ENCODE measurements around the gene NEK8.

The NEK8 gene

DNA sequence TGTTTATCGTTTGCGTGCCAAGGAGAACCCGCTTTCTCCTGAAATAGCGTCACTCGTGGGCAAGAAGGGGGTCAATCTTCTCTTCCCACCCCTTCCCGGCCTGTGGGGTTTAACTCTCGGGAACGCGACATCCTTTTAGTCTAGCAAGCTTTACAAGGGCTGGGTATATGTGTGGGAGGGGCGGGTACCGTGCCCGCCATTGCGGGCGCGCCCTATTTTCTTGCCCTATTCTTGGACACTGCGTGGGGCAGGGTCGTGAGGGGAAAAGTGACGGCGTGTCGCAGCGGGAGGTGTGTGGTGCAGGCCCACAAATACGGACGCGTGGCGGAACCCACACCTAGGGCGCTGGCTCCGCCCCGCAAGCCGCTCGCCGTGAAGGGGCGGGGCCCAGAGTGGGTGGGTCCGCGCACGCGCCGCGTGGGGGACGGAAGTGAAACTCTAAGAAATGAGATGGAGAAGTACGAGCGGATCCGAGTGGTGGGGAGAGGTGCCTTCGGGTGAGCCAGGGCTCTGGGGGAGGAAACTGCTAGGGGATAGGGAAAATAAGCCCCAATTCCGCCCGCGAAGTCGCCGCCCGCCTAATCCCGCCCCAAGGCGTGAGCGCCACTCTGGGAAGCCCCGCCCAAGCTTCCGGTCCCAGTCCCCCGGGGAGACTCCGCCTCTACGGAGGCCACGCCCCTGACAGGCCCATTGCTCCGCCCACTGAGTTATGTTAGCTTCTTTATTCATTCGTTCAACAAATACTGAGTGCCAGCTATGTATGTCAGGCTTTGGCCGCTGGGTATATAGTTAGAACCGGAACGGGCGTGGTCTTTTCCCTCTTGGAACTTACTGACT is at the start of gene NEK8:
Gene NEK8, plus strand, starts transcription at position 425 of the 837 bp plus-strand sequence. Its CDS starts 26 bp downstream, at position 451.
- DNase-seq: no peak

DNA sequence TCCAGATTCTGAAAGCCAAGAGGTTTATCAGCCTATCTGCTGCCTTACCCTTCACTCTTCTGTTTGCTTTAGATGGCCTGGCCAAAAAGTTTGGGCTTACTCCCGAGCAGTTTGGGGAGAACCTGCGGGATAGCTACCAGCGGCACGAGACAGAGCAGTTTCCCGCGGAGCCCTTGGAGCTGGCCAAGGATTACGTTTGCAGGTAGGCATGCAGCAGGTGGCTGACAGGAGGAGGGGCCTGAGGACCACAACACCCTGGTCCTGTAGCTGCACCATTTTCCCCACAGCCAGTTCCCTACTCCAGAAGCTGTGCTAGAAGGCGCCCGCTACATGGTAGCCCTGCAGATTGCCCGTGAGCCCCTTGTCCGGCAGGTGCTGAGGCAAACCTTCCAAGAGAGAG is 45.9 kb upstream of the NEK8 start:
- DNase-seq: no peak

DNA sequence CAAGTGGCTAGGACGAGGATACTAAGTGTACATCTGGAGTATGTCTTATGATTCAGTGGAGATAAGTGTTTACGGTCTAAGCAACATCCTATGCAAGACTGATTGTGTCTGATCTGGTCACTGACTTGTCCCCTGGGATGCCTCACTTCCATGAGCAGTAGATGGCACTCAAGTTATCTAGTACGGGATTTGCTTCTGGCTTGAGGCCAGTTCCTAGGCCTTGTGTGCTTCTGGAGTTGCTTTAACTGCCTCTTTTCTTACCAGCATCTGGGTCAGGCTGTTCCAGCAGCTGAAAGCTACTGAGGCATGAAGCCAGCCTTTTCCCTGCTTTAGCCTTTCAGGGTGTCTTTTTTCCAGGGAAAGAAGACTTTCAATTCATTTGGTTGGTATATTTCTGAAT is 43.6 kb upstream of the NEK8 start:
- no peak for DNase-seq

DNA sequence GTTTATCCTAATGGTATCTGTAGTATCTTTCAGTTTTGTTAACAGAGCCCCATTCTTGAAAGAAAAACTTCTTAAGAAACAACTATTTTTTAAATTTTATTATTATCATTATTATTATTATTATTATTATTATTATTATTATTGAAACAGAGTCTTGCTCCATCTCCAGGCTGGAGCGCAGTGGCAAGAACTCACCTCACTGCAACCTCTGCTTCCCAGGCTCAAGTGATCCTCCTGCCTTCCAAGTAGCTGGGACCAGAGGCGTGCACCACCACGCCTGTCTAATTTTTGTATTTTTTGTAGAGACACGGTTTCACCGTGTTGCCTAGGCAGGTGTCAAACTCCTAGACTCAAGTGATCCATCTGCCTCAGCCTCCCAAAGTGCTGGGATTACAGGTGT is 43.2 kb upstream of the NEK8 start:
- DNase-seq: no peak

DNA sequence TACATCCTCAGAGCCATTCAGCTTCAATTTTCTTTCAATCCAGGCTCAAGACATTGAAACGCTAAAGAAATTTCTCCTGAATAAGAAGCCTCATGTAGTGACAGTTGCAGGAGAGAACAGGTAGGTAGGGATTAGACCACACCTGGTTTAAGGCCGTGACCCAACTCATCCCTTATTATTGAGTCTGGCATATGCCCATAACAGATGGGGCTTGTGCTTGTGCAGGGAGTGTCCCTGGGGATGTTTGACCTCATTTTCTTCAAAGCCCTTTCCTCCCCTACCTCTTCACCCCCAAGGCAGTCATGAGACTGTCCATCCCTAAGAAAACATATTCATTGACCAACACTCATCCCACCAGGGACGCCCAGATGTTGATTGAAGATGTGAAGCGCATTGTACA is 42.3 kb upstream of the NEK8 start:
- DNase-seq: no peak

DNA sequence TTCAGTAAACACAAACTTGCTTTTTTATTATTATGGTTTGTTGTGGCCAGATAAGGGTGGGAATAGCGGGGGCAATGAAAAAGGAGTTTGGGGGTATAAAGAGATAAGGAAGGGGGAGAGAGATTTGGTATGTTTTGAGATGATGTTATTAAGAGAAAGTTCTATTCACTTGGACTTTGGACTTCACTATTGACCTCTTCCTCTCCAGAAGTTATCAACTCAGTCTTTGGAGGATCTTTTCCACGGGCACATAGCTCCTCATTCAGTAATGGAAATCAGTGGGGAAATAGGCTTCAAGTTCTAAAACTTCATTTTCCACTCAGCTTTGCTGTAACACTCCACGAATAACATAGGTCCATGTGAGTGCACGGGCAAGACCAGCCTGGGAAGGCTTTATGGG is 40.1 kb upstream of the NEK8 start:
- DNase-seq: no peak

DNA sequence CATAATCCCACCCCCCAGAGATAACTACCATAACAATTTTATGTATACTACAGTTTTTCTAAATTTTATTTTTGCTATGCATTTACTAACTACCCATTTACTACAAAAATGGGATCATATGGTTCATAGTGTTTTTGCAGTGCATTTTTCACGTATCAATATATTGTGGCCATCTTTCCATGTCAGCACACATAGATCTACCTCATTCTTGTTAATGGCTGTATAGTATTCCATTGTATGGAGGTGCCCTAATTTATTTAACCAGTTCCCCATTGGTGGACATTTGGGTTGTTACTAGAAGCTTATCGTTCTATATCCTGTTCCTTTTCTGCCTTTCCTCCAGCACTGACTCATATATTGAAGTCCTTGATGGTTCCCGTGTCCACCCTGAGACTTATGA is 39.6 kb upstream of the NEK8 start:
- DNase-seq: no peak

DNA sequence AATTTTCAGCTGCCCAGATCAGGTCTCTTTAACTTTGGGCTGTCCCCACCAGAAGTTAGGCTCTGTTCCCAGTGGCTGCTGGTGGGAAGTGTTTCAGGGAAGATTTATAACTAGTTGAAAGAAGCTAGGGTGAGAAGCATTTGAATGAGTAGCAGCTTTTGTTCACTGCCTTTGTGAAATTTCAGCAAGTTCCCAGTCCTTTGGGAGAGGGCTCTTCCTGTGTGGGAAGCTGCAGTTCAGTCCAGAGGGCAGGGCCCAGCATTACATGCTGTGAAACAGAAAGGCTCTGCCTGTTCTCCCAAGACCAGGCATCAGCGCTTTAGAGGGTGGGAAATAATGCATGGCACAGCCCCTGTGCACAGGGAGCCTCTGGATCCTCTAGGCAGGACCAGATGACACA is 34.7 kb upstream of the NEK8 start:
- DNase-seq: no peak

DNA sequence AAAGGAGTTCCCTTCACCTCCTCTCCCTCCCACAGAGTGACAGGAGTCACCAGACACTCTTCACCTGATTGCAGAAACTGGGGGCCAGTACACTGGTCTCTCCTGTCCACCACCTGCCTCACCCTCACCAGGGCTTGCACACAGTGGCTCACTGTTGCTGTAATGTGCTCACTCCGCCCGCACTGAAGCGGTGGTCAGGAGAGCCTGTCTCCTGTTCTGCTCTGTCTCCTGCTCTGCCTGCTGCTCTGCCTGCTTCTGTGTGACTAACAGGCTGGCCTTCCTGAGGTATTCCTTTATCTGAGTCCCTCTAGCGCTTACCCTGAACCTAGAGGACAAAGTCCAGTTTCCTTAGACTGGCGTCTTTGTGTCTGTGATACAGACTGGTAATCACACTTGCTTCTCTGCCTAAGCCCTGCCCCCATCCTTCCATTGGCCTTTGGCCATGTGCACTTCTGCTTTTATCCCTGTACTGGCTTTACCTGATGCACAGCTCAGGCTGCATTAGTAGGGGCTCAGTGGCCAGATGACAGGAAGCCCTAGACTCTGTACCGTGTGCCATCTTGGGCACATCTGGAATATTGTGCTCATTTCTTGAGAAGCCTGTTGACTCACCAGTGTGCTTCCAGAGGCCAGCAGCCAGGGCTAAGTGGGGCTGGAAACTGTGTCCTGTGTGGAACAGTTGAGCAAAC is 30.2 kb upstream of the NEK8 start:
- no peak for DNase-seq

DNA sequence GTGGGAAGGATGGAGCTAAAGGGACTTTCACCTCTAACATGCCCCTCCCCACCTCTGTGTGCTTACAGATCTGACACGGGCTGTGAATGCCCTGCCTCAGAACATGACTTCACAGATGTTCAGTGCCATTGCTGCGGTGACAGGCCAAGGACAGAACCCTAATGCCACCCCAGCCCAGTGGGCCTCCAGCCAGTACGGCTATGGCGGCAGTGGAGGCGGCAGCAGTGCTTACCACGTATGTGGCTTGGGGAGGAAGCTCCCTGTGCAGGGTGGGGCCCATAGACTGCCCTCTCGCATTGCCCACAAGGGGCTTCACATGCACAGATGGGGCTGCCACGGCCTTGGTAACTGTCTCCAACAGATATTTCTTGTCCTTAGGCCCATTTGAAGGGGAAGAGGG is 28.3 kb upstream of the NEK8 start:
- DNase-seq: no peak

DNA sequence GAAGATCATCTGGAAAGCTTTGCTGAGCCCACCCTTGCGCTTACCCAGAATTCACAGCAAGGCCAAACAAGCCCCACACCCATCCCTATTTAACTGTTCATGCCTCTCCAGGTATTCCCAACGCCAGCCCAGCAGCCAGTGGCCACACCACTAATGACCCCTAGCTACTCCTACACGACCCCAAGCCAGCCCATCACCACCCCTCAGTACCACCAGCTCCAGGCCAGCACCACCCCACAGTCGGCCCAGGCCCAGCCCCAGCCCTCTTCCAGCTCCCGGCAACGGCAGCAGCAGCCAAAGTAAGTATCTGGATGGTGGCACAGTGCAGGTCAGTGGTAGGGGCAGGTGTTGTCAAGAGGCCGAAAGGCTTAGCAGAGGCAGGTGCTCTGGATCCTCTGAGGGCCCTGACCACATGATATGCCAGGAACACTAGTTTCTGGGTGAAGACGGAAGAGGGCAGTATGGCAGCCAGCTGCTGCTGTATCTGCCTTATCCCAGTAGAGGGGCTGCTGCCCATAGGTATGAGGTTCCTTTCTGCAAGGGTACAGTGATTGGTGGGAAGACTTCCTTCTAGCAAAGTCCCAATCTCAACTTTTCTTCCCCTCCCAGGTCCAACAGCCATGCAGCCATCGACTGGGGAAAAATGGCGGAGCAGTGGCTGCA is 27.6 kb upstream of the NEK8 start:
- no peak for DNase-seq

DNA sequence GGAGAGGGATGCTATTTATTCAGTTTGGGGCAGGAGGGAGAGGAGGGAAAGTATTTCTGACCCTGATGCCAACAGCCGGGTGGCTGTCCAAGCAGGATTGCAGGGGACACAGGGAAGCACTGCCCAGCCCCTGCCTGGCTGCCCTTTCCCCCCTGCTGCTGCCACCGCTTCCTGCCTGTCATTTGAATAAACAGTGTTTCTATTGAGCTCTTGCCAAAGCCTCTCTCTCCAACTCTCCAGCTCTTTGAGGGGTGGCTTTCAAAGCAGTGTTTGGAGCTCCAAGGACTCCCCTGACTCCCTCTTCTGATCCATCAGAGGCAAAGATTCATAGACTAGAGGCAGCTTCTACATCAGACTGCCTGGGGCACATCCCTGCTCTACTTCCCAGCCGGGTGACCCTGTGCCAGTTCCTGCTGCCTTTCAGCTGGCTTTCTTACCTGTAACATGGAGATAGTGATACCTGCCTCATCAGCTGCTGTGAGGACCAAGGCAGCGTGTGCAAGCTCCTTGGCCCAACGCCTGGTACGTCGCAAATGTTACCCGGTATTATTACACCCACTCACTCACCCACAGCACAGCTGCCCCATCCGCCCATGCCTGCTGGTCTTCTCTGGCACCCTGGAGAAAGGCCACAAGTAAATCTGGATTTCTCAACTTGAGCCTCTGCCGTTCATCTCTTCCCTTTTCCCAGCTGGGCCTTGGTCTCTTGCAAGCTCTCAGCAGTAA is 26.4 kb upstream of the NEK8 start:
- DNase-seq: no peak

DNA sequence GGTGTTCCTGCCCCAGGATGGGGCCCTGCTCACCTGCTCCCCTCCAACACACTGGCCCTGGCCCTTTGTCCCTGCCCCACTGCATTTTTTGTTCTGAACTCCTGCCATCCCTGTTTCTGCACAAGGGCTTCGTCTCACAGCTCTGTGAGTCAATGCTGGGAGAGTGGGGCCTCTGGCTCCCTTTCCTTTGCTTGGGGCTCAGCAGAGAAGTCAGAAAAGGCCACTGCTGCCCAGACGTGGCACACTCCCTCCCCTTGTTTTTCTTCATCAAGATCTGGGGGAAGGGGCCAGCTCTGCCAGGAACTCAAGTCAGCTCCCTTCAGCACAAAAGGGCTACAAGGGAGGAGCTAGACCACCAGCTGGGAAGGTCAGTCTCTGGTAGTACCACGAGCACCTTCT is 25.8 kb upstream of the NEK8 start:
- DNase-seq: no peak

DNA sequence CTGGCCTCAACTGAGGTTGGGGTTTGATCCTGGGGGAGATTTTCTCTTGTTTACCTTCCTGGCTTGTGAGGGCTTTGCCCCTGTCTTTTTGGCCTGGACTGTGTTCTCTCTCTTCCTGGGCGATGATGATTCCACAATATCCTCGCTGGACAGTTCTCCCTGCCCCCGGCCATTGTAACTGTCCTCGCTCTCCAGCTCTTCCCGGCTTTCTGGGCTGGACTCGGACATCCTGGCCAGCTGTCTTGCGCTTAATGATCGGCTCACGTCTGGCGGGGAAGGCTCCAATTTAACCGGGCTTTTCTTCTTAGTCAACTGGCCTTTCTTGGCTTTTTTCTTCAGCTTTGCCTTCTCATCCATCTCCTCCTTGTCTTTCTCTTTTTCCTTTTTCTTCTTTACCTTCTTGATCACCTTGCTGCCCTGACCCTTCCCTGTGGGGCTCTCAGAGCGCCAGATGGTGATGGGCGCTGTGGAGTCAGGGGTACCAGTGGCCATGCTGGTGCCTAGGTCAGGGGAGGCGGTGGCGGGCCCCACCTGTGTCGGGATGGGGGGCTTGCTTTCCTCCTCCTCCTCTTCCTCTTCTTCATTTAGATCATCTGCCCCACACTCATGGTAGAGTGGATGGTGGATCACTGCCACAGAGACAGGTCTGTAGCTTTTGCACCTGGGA is 24.9 kb upstream of the NEK8 start:
- DNase-seq: no peak

DNA sequence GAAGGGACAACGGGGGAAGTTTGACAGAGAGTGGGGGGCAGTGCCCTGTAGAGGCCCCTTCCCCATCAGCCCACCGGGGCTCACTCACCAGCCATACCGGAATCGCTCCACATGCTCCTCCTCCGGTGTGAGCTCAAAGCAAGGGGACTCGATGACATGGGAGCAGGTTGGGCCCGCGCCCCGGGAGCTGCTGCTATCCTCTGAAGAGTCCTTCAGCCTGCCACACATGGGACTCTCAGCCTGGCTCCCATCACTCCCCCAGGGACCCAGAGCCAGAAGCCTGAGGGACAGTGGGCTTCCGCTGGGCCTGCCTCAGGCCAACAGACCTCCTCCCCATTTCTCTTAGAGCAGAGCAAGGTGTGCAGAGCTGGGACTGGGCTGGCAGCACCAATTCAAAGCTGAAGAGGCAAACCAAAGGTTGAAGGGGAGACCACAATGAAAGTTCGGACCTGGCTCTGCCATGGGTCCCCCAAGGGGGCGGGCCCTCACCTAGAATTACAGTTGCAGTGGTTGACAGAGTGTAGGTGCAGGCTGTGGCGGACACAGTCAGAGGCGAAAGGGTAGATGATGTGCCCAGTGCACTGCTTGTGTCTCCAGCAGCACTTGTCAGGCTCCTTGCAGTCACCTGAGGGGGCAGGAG is 24.2 kb upstream of the NEK8 start:
- DNase-seq: no peak

DNA sequence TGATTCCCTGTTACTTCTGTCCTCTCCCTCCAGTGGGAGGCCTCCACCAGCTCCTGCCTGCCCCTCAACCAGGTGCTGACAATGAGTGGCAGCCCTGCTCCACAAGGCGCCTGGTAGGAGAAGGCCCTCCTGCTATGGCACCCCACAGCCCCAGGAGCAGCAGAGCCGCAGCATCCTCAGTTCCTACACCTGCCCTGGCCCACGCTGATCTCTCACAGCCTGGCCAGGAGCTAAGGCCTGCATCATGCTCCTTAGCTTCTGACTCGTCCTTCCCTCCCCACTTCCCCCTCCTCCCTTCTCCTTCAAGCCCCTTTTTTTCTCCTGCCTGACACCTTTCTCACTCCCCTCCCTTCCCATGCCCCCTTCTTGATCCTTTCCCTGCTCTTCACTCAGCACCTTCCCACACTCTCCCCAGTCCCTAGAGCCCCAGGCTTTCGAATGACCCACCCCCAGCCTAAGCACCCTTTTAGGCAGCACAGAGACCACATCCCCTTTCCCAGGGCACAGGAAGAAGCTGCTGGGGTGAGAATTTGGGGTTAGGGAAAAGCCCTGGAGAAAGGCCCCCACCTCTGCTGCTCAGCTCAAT is 23.4 kb upstream of the NEK8 start:
- DNase-seq: no peak

DNA sequence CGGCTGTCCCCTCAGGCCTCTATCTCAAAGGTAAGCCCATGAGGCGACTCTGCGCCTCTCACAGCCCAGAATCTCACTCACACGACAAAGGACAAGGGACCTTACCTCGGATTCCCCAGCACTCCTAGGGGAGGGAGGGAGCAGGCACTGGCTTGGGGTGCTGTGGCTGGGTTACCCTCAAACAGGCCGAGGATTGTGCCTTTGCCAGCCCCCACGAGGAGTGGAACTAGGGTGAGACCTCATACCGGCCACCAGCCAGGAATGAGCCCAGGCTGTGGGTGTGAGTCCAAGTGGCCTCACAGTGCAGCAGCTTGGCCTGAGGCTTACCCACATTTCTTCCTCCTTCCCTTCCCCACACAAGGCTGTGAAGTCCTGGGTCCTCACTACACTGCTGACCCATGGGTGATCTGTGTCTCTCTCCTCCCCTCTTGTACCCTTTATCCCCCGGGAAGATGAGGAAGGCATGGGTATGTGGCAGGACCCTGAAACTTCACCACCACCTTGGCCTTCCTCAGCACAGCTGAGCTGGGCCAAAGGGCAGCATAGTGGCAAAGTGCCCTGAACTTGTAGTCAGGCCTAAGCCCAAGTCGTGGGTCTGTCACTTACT is 22.8 kb upstream of the NEK8 start:
- DNase-seq: no peak

DNA sequence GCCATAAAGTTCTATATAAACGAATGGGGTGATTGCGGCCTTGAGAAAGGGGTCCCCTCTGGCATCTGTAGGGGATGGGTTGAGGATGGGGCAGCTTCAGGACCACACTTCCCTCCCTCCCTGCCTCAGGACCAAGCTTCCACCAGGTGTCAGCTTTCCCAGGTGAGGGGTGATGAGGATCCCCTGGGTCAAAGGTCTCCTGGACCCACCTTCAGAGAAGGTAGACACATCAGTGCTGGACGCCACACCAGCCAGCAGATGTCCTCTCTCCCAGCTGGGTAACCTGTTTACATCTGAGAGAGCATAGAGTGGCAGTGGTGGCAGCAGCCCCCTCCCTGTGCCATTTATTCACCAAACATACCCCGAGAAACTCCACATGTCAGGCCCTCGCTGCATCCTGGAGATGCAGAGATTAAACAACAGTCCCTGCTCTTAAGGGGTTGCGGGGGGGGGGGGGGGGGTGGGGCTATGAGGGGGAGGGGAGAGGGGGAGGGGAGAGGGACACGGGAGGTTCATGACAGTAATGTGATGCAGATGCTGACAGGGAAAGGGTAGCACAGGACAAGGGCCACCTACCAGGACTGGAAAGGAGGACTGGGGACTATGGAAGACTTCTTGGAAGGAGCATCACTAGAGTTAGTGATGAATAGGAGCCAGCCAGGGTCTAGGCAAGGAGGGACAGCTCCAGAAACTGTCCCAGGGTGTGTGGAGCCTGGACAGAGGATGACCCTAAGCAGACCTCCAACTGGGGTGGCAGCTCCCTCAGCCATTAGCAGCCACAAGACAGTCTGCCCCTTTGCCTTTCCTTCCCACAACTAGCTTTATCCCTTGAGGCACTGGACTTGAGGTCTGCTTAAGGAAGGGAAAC is 21.9 kb upstream of the NEK8 start:
- DNase-seq: no peak

DNA sequence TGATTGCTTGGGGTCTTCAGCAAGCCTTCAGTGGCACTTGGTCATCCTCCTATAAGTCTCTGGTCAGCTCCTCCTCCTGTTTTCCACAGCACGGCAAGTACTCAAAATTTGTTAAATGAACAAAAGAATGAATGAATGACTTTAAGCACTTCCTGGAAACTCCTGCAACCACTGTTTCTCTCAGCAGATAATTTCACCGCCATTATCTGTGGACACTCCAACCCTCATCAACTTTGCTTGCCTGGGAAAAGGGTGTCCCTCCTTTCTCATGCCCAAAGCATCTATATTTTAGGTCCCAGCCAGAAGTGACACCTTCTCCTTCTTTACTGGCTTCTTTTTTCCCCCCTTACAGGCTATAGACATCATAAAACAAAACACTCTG is 21.3 kb upstream of the NEK8 start:
- no peak for DNase-seq
